Inflammatory macrophage (primary cell): ENCODE results near the gene STOM.
A peak's percentile ranks its signal among the peaks of the same experiment; 100 is the strongest.

ENCODE experiments used
- DNase-seq, 2 donors: peaks; one replicate each; pipeline ENCODE4 v3.0.0-alpha.2; 2020 to 2022

STOM gene

DNA sequence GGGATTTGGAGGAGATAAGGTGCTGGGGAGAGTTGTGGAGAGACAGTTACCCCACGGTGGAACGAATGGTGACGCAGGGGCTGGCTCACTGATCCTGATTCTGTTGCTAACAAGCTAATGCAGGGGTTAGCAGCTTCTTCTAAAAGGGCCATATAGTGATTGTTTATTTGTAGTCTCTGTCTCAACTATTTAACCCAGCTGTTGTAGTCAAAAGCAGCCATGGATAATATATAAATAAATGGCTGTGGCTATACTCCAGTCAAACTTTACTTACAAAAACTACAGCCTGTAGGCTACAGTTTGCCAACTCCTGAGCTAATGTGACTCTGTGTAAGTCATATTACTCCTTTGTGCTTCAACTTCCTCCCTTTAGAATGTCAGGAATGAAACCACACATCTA, 21.8 kb downstream of the STOM start:
- no peak for DNase-seq

DNA sequence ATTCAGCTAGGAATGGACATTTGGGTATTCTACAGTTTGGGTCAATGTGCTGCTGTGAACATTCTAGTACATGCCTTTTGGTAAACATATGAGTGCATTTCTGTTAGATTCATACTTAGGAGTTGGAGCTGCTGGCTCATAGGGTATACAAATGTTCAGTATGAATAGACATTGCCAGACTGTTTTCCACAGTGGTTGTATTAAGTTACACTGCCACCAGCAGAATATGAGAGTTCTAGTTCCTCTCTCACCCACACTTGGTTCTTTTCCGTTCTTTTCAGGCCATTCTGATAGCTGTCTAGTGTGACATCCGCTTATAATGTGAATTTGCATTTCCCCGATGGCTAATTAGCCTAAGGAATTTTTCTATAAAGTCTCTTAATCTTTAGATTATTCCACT, 25.0 kb downstream of the STOM start:
- DNase-seq, result no peak

GRCh38 chr9:121344184-121344583, 25.9 kb downstream of the STOM start:
- no peak for DNase-seq

DNA sequence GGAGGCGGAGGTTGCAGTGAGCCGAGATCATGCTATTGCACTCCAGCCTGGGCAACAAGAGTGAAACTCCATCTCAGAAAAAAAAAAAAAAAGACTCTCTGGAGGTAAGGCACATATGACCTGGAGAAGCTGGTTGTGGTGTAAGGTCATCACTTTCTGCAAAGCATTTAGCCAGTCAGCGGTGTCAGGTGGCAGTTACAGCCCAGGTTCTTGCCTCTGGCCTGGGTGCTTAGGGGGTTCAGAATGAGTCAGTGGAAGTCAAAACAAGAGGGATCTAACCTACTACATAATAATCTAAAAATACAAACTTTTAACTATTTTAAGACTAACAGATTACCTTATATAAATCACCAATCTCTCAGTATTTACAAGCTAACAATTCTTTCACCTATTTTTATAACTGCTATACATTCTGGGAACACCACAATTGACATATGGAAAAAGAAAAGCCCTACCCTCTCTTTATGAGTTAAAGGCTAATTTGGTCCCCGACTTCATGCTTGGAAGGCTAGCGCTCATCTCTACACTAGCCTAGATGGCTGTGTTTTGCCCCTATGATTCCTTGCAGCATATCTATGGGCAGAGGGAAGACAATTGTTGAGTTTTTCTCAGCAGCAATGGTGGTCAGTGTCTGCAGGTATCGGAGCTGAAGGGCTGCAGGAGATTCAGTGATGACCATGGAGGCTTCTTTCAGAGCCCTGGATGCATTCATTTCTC, 29.2 kb downstream of the STOM start:
- DNase-seq, result no peak

GRCh38 chr9:121339437-121339836, 30.6 kb downstream of the STOM start:
- peak in 1 of 2 donors; percentile 24 for DNase-seq

DNA sequence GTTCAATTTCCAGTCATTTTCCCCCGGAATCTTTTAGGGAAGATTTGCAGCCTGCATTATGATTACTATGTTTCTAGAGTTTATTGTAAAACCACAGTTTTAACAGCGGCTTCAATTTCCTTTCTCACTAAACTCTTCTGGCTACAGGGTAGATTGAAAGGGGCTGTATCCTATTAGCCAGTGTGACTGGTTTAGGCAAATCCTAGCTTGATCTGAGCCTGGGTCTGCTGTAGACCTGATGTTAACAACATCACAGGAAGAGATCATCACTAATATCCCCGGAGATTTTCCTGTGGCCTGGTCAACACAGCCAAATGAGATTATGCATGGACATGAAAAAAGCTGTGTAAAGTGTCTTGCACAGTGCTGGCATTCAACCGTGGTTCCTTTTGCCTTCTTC, 33.4 kb downstream of the STOM start:
- DNase-seq, result no peak

DNA sequence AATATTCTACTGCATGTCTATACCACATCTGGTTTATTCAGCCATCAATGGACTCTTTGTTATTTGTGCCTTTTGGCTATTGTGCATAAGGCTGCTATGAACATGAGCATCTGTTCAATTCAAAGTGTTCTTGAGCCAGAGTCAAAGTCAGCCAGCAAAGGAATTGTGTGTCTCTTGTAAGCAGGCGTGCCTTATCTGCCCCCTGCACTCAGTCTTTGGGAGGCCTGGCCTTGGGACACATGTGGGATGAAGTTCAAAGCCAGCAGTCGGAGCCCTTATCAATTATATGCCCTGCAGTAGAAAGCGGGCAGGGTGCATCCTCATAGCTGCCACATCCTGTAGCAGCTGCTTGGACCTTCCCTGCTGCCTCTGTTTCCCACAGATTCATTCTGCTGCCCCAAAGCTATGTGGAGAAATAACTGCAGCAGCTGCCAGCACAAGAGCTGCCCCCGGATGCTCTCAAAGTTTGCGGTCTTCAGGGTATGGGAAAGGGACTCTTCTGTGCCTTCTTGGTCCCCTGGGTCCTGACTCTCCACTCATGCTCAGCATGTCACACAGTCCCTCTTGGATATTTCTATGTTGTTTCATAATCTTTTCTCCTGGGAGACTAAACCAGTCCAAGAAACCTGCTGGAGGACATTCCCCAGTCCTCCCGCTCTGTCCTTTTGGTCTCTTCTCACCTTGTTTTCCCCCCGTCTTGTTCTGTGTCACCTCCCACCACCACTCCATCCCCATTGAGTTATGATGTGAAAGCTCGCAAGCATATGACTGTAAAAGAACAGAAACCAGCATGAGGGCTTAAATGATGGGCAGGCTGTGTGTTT, 35.9 kb downstream of the STOM start:
- DNase-seq, result no peak

- no peak for DNase-seq
Observed at GRCh38 chr9:121331992-121332685, 37.9 kb downstream of the STOM start.

DNA sequence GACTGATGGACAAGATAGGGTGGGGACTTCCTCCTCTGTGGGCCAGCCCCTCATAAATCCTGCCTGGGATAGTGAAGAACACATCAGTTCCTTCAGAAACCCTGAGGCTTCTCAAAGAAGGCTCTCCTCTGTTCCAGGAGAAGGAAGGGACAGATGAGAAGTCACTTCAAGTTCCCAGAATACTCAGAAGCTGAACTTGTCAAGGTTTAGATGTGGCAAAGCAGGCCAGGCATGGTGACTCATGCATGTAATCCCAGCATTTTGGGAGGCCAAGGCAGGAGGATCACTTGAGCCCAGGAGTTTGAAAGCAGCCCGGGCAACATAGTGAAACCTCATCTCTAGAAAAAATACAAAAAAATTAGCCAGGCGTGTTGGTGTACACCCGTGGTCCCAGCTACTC, 38.5 kb downstream of the STOM start:
- DNase-seq, result no peak

- DNase-seq, result no peak
Observed at GRCh38 chr9:121328876-121329681, 41.0 kb downstream of the STOM start.

GRCh38 chr9:121328476-121328875, 41.6 kb downstream of the STOM start:
- DNase-seq, result no peak

GRCh38 chr9:121326901-121327613, 43.0 kb downstream of the STOM start:
- DNase-seq, result no peak

DNA sequence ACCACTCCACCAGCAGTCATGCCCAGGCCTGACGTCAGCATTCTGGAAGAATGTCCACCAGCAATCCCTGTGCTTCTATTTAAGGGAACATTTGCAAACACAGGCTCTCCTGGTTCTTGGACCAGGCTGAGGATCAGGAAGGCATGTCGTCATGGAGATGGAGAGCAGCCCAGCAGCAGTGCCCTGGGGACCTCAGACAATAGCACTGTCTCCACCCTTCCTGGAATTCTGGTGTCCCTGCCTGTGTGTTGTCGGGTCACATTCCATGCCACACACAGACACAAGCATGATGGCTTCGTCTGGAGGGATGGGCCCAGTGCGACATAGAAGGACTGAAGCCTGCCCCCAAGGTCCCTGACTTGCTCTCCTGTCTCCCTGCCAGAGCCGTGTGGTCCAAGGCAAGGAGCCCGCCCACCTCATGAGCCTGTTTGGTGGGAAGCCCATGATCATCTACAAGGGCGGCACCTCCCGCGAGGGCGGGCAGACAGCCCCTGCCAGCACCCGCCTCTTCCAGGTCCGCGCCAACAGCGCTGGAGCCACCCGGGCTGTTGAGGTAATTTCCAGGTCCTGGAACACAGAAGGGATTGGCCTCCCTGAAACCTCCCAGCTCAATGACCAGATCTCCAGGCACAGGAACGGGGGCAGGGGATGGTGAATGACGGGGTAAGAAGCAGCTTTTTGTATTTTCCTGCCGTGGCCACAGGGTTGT, 43.8 kb downstream of the STOM start:
- no peak for DNase-seq

GRCh38 chr9:121325387-121325786, 44.7 kb downstream of the STOM start:
- DNase-seq, result no peak

- no peak for DNase-seq
Observed at GRCh38 chr9:121324755-121325154, 45.3 kb downstream of the STOM start.

GRCh38 chr9:121324316-121324715, 45.7 kb downstream of the STOM start:
- no peak for DNase-seq

- DNase-seq, result no peak
Observed at GRCh38 chr9:121323449-121324151, 46.5 kb downstream of the STOM start.

- no peak for DNase-seq
Observed at GRCh38 chr9:121322737-121323448, 47.2 kb downstream of the STOM start.

DNA sequence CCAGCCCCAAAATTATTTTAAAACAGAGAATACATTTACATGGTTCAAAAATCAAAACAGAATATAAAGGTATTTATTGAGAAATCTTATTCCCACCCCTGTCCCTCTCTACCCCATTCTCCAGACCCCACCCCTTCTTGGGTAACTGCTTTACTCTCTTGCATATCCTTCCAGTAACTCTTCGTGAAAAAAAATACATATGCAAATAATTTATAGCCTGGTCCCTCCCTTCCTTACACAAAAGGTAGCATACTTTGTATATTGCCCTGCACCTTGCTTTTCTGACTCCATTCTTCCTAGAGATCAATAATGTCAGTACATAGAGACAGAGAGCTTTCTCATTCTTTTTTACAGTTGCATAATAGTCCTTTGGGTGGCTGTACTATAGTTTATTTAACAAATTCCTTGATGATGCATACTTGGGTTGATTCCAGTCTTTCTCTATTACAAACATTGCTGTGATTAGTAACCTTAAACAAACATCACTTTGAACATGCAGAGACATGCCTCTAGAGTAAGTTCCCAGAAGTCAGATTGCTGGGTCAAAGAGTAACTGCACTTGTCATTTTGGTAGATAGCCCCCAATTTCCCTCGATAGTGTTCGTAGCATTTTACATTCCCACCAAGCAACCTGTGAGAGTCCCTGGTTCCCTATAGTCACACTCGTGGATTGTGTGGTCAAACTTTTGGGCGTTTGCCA, 47.9 kb downstream of the STOM start:
- no peak for DNase-seq
